ENCODE data around the gene GPER1.
"Not testable (repeated sequence)": the region's sequence is repeated elsewhere in the genome, so short reads cannot be mapped to it uniquely, and the experiment has no call there.

Gene GPER1

GRCh38 chr7:1123715-1124114, 35.8 kb downstream of the GPER1 start:
- DNase-seq: no peak

DNA sequence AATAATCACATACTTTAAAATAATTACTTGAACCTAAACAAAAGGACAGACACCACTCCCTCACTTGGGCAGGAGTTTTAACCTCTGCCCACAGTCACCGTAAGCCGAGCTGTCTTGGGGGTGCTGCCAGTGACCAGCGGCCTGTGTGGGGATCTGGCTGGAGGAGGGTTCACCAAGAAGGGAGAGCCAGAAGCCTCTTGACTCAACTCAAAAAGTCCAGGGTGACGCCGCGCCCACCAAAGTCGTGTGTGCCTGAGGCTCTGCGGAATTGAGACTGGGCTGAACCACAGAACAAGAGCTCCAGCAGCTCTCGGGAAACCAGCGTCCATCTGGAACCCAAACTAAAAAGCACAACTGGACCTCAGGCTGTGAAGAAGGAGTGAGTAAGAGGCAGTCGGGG, 36.3 kb downstream of the GPER1 start:
- no peak for DNase-seq

DNA sequence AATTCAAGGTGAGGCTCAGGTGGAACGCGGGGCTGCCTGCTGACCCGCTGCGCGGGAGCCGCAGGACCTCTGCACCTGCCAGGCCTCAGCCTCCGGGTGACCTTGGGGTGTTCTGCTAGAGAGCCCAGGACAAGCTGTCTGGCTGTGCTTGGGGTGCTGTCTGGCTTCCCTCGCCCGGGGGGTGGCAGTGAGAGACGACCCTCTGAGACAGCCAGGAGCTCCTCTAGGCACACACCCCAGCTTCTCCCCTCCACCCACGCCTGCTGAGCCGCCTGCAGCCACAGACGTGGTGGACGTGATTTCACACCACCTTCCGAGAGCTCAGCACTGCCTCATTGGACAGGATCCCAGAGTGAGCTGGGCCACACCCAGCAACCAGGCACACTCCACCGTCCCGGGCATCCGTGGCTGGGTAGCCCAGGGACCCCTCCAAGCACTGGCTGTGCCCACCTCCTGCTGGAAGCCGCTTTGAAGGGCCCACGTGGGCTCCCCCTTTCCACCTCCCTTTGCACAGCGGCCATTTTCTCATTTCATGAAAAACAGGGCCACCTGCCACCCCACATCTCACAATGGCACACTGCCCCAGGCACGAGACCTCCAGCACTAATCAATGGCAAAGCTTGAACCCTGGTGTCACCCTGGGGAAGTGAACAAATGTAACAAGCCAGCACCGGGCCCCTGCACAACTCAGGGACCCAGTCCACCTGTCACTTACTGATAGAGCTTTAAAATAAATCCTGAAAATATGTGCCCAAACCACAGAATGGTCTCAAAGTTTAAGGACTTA, 37.1 kb downstream of the GPER1 start:
- no peak for DNase-seq

DNA sequence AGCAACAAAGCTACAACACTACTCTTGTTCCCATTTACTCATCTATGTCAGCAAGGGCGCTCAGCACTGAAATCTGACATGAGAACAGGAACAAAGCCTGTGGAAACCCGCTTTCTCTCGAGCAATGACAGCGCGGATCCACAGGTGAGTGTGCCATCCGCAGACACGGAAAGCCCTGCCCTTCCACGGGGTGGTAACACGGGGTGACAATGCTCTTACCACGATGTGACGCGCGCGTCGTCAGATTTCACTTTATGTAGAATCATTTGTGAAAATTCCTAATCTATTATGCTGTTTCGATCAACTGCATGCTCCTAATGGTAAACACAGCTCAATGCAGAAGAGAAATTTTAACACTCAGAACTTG, 37.7 kb downstream of the GPER1 start:
- DNase-seq: no peak

DNA sequence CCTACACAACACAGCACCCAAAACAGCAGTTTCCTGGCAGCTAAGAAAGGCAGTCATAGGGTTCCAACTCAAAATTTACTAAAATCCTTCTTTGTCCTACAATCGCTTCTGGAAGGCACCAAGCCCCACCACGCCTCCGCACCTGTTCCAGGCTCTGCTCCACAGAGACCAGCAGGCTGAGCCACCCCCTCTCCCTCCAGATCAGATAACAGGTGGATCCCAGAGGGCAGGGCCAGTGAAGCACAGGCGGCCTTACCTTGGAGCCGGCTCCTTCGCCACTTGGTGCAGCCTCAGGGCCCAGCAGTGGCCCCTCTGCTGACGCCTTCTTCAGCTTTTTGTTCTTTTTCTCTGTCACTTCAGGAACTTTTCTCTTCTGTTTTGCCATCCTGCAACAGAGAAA, 39.1 kb downstream of the GPER1 start:
- no peak for DNase-seq

DNA sequence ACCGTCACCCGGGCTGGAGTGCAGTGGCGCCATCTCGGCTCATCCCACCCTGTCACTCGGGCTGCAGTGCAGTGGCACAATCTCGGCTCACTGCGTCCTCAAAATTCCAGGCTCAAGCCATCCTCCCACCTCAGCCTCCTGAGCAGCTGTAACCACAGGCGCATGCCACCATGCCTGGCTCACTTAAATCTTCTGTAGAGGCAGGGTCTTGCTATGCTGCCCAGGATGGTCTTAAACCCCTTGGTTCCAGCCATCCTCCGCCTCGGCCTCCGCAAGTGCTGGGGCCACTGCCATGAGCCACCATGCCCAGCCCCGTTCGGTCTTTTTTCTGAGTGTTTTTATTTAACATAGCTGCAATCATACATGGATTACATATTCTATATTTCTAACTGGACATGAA, 41.5 kb downstream of the GPER1 start:
- no peak for DNase-seq

DNA sequence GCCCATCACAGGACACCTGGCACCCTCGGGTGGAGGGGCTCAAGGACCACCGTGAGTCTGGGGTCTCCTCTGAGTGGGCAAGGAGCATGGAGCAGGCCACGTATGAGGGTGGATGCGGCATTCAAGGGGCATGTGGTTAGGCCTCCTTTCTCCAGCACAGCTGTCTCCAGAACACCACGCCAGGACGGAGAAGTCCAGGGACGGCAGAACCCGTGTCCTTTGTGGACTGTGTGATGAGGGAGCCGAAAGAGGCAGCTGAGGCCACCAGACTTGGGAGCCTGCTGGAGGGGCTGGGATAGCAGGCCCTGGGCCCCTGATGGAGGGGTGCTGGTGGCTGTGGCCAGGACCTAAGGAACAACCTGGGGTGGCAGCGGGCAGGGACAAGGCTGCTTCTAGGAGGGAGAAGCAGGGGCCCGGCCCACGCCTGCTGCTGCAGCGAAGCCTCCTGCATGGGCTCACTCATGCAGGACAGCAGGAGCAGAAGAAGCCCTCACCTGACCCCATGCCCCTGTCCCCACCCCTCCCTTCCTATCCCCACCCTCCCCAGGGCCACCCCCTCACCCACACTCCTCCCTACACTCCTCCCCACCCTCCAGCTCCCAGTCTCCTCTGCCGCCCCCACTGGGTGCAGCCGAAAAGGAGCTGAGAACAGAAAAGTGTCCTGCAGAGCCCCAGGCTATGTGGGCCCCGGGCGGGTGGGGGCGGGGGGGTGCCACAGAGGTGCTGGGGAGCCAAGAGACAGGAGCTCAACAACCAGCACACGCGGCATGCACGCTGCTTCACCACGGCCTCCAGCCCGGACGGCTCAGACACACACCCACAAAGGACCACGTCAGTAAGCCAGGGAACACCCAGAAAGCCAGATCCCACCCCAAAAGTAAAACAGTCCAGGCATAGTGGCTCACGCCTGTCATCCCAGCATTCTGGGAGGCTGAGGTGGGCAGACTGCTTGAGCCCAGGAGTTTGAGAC, 42.4 kb downstream of the GPER1 start:
- no peak for DNase-seq

DNA sequence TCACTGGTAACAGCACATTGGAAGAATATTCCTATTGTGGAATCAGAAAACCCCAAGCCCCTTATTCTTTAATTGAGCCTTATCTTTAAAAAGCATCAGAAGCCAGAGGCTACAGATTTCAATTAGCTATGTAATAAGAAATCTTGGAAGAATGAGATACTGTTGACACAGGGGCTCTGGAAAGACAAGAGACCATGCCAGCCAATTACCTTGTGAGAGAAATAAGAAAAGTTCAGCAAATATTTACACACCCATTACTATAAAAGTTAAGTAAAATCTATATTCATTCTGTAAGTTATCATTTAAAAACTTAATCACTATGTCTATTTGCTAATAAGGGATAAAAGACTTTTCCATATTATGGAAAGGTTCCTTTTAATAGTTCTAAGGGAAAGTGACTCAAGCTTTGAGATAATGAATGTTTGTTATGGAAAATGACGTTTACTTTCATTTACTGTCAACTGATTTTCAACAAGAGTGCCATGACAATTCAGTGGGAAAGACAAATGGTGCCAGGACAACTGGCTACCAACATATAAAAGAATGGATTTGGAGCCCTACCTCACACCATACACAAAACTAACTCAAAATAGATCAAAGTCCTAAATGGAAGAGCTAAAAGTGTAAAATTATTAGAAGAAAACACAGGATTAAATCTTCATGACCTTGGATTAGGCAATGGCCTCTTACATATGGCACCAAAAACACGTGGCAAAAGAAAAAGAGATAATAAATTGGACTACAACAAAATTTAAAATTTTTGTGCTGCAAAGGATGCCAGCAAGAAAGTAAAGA, 43.8 kb downstream of the GPER1 start:
- no peak for DNase-seq

DNA sequence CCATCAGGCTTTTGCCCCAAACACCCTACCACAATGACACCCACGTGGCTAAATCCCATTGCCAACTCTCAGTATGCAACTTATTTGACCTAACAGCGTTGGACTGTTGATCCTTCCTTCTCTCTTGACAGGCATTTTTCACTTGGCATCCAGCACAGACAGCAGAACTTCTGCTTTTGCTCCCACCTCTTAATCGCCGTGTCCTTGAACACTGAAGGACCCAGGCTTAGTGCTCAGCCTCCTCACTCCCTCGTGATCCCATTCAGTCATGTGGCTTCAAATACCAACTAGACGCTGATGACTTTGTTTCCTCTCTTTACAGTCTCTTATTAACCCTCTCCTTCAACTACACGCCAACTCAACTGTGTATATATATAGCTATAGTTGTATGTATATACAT, 47.0 kb downstream of the GPER1 start:
- DNase-seq: no peak

DNA sequence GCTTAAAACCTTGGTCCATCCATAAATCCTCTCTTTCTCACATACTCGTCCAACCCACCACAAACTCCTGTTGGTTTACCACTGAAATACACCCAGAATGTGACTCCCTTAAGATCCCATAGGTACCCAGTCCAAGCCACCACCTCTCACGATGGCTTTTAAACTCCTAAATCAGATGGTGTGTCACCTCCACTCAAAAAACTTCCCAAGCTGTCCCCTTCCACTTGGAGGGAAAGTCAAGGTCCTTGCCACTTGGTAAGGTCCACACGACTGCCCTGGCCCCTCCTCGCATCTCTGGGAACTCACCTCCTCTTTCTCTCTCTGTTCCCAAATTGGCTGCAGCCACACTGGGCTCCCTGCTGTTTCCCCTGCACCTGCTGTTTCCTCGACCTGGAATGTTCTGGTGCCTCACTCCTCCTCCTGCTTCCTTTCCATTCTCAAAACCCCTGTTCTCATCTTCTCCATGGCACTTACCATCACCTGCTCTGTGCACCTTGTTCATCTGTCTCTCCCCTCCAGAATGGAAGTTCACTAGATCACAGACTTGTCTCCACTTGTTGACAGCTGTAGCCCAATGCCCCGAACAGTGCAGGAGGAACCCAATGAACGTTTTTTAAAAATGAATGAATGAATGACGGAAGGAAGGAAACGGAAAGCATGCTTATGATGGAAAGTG, 49.1 kb downstream of the GPER1 start:
- DNase-seq: no peak

DNA sequence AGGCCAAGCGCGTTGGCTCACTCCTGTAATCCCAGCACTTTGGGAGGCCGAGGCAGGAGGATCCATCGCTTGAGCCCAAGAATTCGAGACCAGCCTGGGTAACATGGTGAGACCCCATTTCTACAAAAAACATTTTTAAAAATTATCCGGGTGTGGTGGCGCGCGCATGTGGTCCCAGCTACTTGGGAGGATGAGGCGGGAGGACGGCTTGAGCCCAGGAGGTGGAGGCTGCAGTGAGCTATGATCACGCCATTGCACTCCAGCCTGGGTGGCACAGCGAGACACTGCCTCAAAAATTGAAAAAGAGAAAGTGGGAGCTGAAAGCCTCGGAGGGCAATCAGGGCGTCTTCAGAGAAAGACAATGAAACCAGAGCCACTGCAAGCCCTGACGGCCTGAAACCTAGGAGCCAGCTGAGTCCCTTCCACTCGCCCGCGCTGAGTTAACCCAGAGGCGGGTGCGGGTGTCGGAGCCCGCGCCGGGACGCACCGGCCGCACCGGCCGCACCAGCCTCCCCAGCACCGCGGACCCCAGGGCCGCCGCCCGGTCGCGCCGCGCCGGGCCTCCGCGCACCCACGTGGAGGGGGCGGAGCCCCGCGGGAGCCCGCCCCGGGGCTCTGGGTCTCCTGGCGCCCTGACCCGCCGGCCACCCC, 49.7 kb downstream of the GPER1 start:
- no peak for DNase-seq

- DNase-seq: no peak
Measured at GRCh38 chr7:1140476-1141104, 52.7 kb downstream of the GPER1 start.

DNA sequence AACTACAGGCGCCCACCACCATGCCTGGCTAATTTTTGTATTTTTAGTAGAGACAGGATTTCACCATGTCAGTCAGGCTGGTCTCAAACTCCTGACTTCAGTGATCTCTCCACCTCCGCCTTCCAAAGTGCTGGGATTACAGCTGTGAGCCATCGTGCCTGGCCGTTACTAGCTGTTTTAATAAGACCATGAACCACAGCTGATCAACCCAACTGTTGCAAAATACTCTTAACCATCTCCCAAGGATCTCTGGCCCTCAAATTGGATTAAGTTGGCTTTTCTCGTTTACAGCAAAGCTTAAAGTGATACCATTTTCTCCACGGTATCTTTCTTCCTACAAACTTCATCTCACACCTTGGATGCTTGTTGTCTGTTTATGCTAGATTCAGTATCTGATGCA, 53.7 kb downstream of the GPER1 start:
- no peak for DNase-seq

DNA sequence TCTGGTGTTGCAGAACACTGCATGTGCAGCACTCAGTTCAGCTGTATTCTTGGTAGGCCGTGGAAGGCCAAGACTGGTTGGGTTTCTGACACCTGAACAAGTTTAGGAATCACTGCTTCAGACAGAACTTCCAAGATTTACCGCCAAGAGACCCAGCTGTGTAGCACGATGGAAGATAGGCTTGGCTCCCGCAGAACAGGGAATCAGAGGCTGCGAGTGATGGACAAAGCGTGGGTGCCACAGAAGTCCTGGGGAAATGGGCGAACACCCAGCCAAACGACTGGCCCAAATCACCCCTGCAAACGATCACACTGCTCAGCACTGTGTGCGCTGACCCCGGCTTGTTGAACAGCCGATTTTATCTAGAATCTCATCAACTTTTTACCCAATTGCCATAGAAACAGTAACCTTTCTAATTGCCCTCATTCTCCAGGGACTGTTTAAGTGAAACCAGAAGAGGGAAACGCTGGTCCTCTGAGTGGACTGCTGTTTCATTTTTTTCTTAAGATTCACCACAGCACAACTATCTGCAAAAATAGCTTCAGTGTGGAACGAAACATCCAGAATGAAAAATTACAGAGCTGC, 54.2 kb downstream of the GPER1 start:
- DNase-seq: no peak

DNA sequence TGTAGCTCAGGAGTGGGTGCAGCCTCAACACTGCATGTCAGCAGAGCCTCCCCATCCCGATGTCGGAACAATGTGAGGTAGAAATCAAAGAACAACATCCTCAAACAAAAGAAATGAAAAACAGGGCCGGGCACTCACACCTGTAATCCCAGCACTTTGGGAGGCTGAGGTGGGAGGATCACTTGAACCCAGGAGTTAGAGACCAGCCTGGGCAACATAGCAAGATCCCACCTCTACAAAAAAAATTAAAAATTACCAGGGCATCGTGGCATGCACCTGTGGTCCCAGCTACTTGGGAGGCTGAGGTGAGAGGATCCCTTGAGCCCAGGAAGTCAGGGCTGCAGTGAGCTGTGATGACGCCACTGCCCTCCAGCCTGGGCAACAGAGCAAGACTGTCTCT, 55.1 kb downstream of the GPER1 start:
- DNase-seq: not testable (repeated sequence)
